WTC11 (cell line): ENCODE results near the gene MCEMP1. TPM values are rescaled to one million over a fixed set of nuclear protein-coding genes. Genes with fewer than 3 reads are reported as not detected.

ENCODE experiments used
- ATAC-seq: fragments of 200-7000 bp; cut with Tn5 transposase; 2 replicates; pipeline ENCODE4 v1.10.0; 2021; ENCODE audit warnings: mild to moderate bottlenecking, moderate library complexity
- CTCF ChIA-PET: fragments of 300-600 bp; sonication (Branson Sonifier 250); formaldehyde crosslinking; loops from one replicate; lab custom pipeline; 2021; ENCODE audit warnings: antibody characterized with exemption; lab: Charles Lee
- POLR2A ChIA-PET: fragments of 350-600 bp; sonication (Branson Sonifier 250); formaldehyde crosslinking; loops from one replicate; lab custom pipeline; 2021; ENCODE audit warnings: antibody characterized with exemption; lab: Charles Lee
- DNase-seq: peaks from one replicate; pipeline ENCODE4 v3.0.0; 2021; ENCODE audit warnings: low spot score
- H3K27ac Mint-ChIP-seq: 2 replicates; pipeline ENCODE4 v1.8.0; 2021; ENCODE audit warnings: mixed read lengths
- H3K27me3 Mint-ChIP-seq: 2 replicates; pipeline ENCODE4 v1.8.0; 2021; ENCODE audit warnings: low read depth, mild to moderate bottlenecking, moderate library complexity, mixed read lengths
- H3K36me3 Mint-ChIP-seq: 2 replicates; pipeline ENCODE4 v1.8.0; 2021; ENCODE audit warnings: mixed read lengths
- H3K4me1 Mint-ChIP-seq: 2 replicates; pipeline ENCODE4 v1.8.0; 2022; ENCODE audit warnings: mixed read lengths
- H3K4me3 Mint-ChIP-seq: 2 replicates; pipeline ENCODE4 v1.8.0; 2021; ENCODE audit warnings: mild to moderate bottlenecking, moderate library complexity, mixed read lengths
- H3K9me3 Mint-ChIP-seq: 2 replicates; pipeline ENCODE4 v1.8.0; 2021; ENCODE audit warnings: mixed read lengths
- CREB1 ChIP-seq: sonication (generic); formaldehyde crosslinking; IDR thresholded peaks from 2 replicates; pipeline ENCODE4 v1.8.0; 2023; ENCODE audit warnings: mild to moderate bottlenecking, missing genetic modification reagents
- EMX1 ChIP-seq: fragments of 250-450 bp; sonication (Bioruptor Pico); IDR thresholded peaks from 2 replicates; pipeline ENCODE4 v1.8.0; 2021; ENCODE audit warnings: mild to moderate bottlenecking
- FOXP4 ChIP-seq: sonication (generic); formaldehyde crosslinking; IDR thresholded peaks from 2 replicates; pipeline ENCODE4 v1.8.0; 2022; ENCODE audit warnings: mild to moderate bottlenecking, missing genetic modification reagents
- GRHL2 ChIP-seq: fragments of 250-450 bp; sonication (Bioruptor Pico); IDR thresholded peaks from 2 replicates; pipeline ENCODE4 v1.8.0; 2022; ENCODE audit warnings: mild to moderate bottlenecking, moderate library complexity; ENCODE audit not compliant: insufficient replicate concordance, severe bottlenecking
- NFYB ChIP-seq: sonication (generic); formaldehyde crosslinking; conservative IDR thresholded peaks from 2 replicates; pipeline ENCODE4 v1.8.0; 2022; ENCODE audit warnings: low read depth, missing genetic modification reagents
- OVOL2 ChIP-seq: fragments of 250-450 bp; sonication (Bioruptor Pico); IDR thresholded peaks from 2 replicates; pipeline ENCODE4 v1.9.0; 2021; ENCODE audit warnings: mild to moderate bottlenecking, borderline replicate concordance
- PRRX2 ChIP-seq: fragments of 250-450 bp; sonication (Bioruptor Pico); IDR thresholded peaks from 2 replicates; pipeline ENCODE4 v1.8.0; 2021; ENCODE audit warnings: mild to moderate bottlenecking
- RELA ChIP-seq: sonication (generic); formaldehyde crosslinking; IDR thresholded peaks from 2 replicates; pipeline ENCODE4 v1.8.1; 2022; ENCODE audit warnings: missing genetic modification reagents, mild to moderate bottlenecking, borderline replicate concordance
- TEAD4 ChIP-seq: sonication (generic); formaldehyde crosslinking; IDR thresholded peaks from 2 replicates; pipeline ENCODE4 v1.8.0; 2022; ENCODE audit warnings: mild to moderate bottlenecking, missing genetic modification reagents
- USF2 ChIP-seq: sonication (generic); formaldehyde crosslinking; IDR thresholded peaks from 2 replicates; pipeline ENCODE4 v1.8.1; 2023; ENCODE audit warnings: mild to moderate bottlenecking, missing genetic modification reagents, moderate library complexity
- ZBTB21 ChIP-seq: sonication (generic); formaldehyde crosslinking; IDR thresholded peaks from 2 replicates; pipeline ENCODE4 v1.8.1; 2023; ENCODE audit warnings: mild to moderate bottlenecking, missing genetic modification reagents, borderline replicate concordance
- ZNF121 ChIP-seq: sonication (generic); formaldehyde crosslinking; IDR thresholded peaks from 2 replicates; pipeline ENCODE4 v1.8.0; 2023; ENCODE audit warnings: missing genetic modification reagents
- ZNF263 ChIP-seq: sonication (generic); formaldehyde crosslinking; IDR thresholded peaks from 2 replicates; pipeline ENCODE4 v1.8.1; 2022; ENCODE audit warnings: low read depth, mild to moderate bottlenecking, moderate library complexity, missing genetic modification reagents
- ZNF671 ChIP-seq: fragments of 250-450 bp; sonication (Bioruptor Pico); IDR thresholded peaks from 2 replicates; pipeline ENCODE4 v1.8.0; 2021; ENCODE audit warnings: mild to moderate bottlenecking
- total RNA-seq: library from RNA; stranded (reverse); gene quantifications from 3 replicates; pipeline ENCODE4 v1.2.3, GENCODE V29; 2021
- TF ChIP-seq, protein P1 (sequence below): sonication (generic); formaldehyde crosslinking; IDR thresholded peaks from 2 replicates; pipeline ENCODE4 v1.8.1; 2022; ENCODE audit warnings: mild to moderate bottlenecking, moderate library complexity, missing genetic modification reagents
- TF ChIP-seq, protein P2 (sequence below): sonication (generic); formaldehyde crosslinking; IDR thresholded peaks from 2 replicates; pipeline ENCODE4 v1.8.0; 2023; ENCODE audit warnings: missing genetic modification reagents
- TF ChIP-seq, protein P3 (sequence below): fragments of 250-450 bp; sonication (Bioruptor Pico); IDR thresholded peaks from 2 replicates; pipeline ENCODE4 v1.9.0; 2021; ENCODE audit warnings: moderate library complexity, mild to moderate bottlenecking, inconsistent platforms, borderline replicate concordance
- TF ChIP-seq, protein P4 (sequence below): fragments of 200-600 bp; IDR thresholded peaks from 2 replicates; pipeline ENCODE4 v1.8.0; 2022; ENCODE audit warnings: antibody characterized with exemption
- TF ChIP-seq, protein P5 (sequence below): fragments of 250-450 bp; sonication (Bioruptor Pico); IDR thresholded peaks from 2 replicates; pipeline ENCODE4 v1.8.0; 2021; ENCODE audit warnings: mild to moderate bottlenecking
- TF ChIP-seq, protein P6 (sequence below): sonication (generic); formaldehyde crosslinking; IDR thresholded peaks from 2 replicates; pipeline ENCODE4 v1.8.1; 2023; ENCODE audit warnings: mild to moderate bottlenecking, moderate library complexity, missing genetic modification reagents

MCEMP1 gene
- total RNA-seq, 1 experiment from 2014 or later, result not detected

DNA sequence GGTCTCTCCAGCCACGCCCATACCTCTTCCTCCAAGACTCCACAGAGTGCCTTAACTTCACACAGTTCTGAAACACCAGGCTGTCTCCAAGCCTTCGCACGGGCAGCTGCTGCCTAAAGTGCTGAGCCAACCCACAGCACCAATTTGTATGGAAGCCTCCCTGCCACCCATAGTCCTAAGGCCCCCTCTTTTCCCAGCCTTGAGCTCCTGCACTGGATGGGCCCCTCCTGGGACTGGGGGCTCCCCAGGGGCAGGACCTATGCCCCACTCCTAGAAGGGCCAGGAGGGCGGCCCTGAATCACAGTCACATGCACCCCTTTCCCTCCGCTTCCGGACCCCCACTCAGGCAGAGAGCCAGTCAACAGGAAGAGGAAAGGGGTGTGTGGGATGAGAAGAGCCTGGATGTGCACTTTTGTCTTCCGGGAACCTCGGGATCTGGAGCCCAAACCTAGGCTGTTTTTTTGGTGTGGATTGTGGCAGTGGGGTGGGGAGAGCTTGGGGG lies 30.1 kb downstream of the MCEMP1 start:
- ATAC-seq, result no peak

DNA sequence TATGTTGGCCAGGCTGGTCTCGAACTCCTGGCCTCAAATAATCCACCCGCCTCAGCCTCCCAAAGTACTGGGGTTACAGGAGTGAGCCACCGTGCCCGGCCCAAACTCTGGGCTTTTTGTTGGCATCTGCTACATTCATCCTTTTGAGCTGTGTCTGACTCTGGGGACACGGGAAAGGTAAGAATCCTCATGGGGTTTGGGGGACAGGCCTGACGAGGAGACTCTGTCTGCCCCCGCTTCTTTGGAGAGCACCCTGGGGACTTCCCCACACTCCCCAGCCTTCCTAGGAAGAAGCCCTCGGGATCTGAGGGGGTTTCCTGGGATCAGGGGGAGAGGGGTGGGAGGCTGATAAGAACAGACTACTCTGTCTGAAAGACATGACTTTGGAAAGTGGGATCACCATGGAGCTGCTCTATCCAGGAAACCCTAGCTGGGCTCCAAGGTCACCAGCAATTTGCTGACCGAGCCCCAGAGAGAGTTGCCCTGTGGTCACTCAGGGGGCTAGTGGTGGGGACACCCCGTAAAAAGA lies 33.1 kb downstream of the MCEMP1 start:
- POLR2A ChIA-PET, result no interaction called here
- Mint-ChIP-seq H3K4me1 (no peaks in the 10 kb centered on the region), H3K36me3 (no peaks in the 10 kb centered on the region), H3K27ac (no peak overlapping the region), H3K27me3 (no peaks in the 10 kb centered on the region; the same call in 1 of the 2 replicates), H3K4me3 (no peak overlapping the region), H3K9me3 (no peaks in the 10 kb centered on the region)
- TF ChIP-seq, protein P1, sequence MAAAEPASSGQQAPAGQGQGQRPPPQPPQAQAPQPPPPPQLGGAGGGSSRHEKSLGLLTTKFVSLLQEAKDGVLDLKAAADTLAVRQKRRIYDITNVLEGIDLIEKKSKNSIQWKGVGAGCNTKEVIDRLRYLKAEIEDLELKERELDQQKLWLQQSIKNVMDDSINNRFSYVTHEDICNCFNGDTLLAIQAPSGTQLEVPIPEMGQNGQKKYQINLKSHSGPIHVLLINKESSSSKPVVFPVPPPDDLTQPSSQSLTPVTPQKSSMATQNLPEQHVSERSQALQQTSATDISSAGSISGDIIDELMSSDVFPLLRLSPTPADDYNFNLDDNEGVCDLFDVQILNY (CRISPR knock-in tag), result no peak
- TF ChIP-seq NFYB (CRISPR knock-in tag) (no peak), ZNF263 (CRISPR knock-in tag) (no peak), TEAD4 (CRISPR knock-in tag) (no peak), ZNF671 (no peak), ZNF121 (CRISPR knock-in tag) (no peak), RELA (CRISPR knock-in tag) (no peak), PRRX2 (CRISPR knock-in tag) (no peak), FOXP4 (CRISPR knock-in tag) (no peak), EMX1 (CRISPR knock-in tag) (no peak)
- TF ChIP-seq, protein P2, sequence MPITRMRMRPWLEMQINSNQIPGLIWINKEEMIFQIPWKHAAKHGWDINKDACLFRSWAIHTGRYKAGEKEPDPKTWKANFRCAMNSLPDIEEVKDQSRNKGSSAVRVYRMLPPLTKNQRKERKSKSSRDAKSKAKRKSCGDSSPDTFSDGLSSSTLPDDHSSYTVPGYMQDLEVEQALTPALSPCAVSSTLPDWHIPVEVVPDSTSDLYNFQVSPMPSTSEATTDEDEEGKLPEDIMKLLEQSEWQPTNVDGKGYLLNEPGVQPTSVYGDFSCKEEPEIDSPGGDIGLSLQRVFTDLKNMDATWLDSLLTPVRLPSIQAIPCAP (CRISPR knock-in tag), result no peak
- TF ChIP-seq, protein P3, sequence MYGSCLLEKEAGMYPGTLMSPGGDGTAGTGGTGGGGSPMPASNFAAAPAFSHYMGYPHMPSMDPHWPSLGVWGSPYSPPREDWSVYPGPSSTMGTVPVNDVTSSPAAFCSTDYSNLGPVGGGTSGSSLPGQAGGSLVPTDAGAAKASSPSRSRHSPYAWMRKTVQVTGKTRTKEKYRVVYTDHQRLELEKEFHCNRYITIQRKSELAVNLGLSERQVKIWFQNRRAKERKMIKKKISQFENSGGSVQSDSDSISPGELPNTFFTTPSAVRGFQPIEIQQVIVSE (CRISPR knock-in tag), result no peak
- no peak for ATAC-seq
- DNase-seq, result no peak
- CTCF ChIA-PET, result no interaction called here

More for the DNA sequence above, 30.1 kb downstream of the MCEMP1 start:
- no peaks in the 10 kb centered on the region for H3K36me3 Mint-ChIP-seq
- H3K27ac Mint-ChIP-seq, result no peak overlapping the region; the same call in 1 of the 2 replicates
- no peaks in the 10 kb centered on the region; the same call in 1 of the 2 replicates for H3K27me3 Mint-ChIP-seq
- ChIA-PET CTCF (interaction anchor here (0.6 to 0.7 kb wide), 2 partner anchors 67 to 139 kb away, joined by 3 read pairs; no protein-coding TSS in a partner anchor), POLR2A (no interaction called here)
- TF ChIP-seq USF2 (CRISPR knock-in tag), result no peak
- DNase-seq, result no peak
- H3K9me3 Mint-ChIP-seq, result no peaks in the 10 kb centered on the region
- H3K4me1 Mint-ChIP-seq, result no peaks in the 10 kb centered on the region
- no peak overlapping the region for H3K4me3 Mint-ChIP-seq

DNA sequence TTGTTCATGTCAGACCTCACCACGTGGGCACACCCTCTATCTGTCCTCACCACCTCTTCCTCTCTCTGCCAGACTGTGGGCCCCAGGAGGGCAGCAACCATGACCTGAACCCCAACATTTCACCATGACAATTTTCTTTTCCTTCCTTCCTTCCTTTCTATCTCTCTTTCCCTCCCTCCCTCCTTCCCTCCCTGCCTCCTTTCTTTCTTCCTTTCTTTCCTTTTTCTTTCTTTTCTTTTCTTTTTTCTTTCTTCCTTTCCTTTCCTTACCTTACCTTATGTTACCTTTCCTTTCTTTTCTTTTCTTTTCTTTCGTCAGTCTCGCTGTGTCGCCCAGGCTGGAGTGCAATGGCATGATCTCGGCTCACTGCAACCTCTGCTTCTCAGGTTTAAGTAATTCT lies 33.7 kb downstream of the MCEMP1 start:
- H3K27me3 Mint-ChIP-seq, result peaks cover 3% of the 10 kb centered on the region
- H3K9me3 Mint-ChIP-seq, result no peaks in the 10 kb centered on the region
- H3K27ac Mint-ChIP-seq, result no peak overlapping the region
- no peaks in the 10 kb centered on the region for H3K36me3 Mint-ChIP-seq
- ATAC-seq (no peak), DNase-seq (no peak)
- H3K4me1 Mint-ChIP-seq, result no peaks in the 10 kb centered on the region
- no peak overlapping the region for H3K4me3 Mint-ChIP-seq
- ChIA-PET CTCF (no interaction called here), POLR2A (no interaction called here)
- no peak for TF ChIP-seq ZNF121 (CRISPR knock-in tag)
- TF ChIP-seq OVOL2 (CRISPR knock-in tag), result no peak
- TF ChIP-seq, protein P4, sequence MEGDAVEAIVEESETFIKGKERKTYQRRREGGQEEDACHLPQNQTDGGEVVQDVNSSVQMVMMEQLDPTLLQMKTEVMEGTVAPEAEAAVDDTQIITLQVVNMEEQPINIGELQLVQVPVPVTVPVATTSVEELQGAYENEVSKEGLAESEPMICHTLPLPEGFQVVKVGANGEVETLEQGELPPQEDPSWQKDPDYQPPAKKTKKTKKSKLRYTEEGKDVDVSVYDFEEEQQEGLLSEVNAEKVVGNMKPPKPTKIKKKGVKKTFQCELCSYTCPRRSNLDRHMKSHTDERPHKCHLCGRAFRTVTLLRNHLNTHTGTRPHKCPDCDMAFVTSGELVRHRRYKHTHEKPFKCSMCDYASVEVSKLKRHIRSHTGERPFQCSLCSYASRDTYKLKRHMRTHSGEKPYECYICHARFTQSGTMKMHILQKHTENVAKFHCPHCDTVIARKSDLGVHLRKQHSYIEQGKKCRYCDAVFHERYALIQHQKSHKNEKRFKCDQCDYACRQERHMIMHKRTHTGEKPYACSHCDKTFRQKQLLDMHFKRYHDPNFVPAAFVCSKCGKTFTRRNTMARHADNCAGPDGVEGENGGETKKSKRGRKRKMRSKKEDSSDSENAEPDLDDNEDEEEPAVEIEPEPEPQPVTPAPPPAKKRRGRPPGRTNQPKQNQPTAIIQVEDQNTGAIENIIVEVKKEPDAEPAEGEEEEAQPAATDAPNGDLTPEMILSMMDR, result no peak
- TF ChIP-seq ZBTB21, result no peak
- TF ChIP-seq, protein P5, sequence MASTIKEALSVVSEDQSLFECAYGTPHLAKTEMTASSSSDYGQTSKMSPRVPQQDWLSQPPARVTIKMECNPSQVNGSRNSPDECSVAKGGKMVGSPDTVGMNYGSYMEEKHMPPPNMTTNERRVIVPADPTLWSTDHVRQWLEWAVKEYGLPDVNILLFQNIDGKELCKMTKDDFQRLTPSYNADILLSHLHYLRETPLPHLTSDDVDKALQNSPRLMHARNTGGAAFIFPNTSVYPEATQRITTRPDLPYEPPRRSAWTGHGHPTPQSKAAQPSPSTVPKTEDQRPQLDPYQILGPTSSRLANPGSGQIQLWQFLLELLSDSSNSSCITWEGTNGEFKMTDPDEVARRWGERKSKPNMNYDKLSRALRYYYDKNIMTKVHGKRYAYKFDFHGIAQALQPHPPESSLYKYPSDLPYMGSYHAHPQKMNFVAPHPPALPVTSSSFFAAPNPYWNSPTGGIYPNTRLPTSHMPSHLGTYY, result no peak
- TF ChIP-seq GRHL2 (CRISPR knock-in tag), result no peak
- TF ChIP-seq, protein P6, sequence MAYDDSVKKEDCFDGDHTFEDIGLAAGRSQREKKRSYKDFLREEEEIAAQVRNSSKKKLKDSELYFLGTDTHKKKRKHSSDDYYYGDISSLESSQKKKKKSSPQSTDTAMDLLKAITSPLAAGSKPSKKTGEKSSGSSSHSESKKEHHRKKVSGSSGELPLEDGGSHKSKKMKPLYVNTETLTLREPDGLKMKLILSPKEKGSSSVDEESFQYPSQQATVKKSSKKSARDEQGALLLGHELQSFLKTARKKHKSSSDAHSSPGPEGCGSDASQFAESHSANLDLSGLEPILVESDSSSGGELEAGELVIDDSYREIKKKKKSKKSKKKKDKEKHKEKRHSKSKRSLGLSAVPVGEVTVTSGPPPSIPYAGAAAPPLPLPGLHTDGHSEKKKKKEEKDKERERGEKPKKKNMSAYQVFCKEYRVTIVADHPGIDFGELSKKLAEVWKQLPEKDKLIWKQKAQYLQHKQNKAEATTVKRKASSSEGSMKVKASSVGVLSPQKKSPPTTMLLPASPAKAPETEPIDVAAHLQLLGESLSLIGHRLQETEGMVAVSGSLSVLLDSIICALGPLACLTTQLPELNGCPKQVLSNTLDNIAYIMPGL (CRISPR knock-in tag), result no peak
- no peak for TF ChIP-seq CREB1 (CRISPR knock-in tag)
